IMR-90 (cell line): ENCODE measurements around the gene KIF1A. TPM values are rescaled to one million over a fixed set of nuclear protein-coding genes. Genes with fewer than 3 reads are reported as not detected.

Experiments
- ATAC-seq: fragments of 200-7000 bp; cut with Tn5 transposase; 2 replicates; pipeline ENCODE4 v1.9.1; 2020; ENCODE audit warnings: low read depth, mild to moderate bottlenecking, moderate library complexity
- BruUV-seq: library from RNA; stranded (reverse); fragments of 400-500 nt; replicated peaks from 2 replicates; lab custom pipeline; 2021; lab: Mats Ljungman, UMichigan
- CTCF ChIA-PET: fragments of 300-600 bp; formaldehyde crosslinking; extraction: SDS; loops from one replicate; lab custom pipeline; 2021; ENCODE audit warnings: antibody characterized with exemption; lab: Yijun Ruan, JAX
- POLR2A ChIA-PET: fragments of 300-600 bp; sonication (Branson Sonifier 250); formaldehyde crosslinking; loops from one replicate; lab custom pipeline; 2022; ENCODE audit warnings: antibody characterized with exemption; ENCODE audit not compliant: unreplicated experiment; lab: Charles Lee
- DNase-seq: peaks from one replicate; pipeline ENCODE4 v3.0.0; 2013
- H2AFZ ChIP-seq: replicated peaks from 2 replicates; pipeline ENCODE3; 2013; ENCODE audit warnings: low read length, mild to moderate bottlenecking; ENCODE audit not compliant: poor library complexity
- H2AK5ac ChIP-seq: 2 replicates; pipeline ENCODE4 v1.6.1; 2013; ENCODE audit warnings: low read depth, low read length, inconsistent platforms
- H2AK9ac ChIP-seq: replicated peaks from 2 replicates; pipeline ENCODE3; 2013; ENCODE audit warnings: mild to moderate bottlenecking, low read depth, low read length, moderate library complexity; ENCODE audit not compliant: poor library complexity
- H2BK120ac ChIP-seq: 2 replicates; pipeline ENCODE4 v1.6.1; 2013; ENCODE audit warnings: low read depth, low read length, inconsistent platforms
- H2BK15ac ChIP-seq: 3 replicates; pipeline ENCODE4 v1.6.1; 2013; ENCODE audit warnings: low read depth, low read length, inconsistent platforms
- H2BK20ac ChIP-seq: 2 replicates; pipeline ENCODE4 v1.6.1; 2013; ENCODE audit warnings: low read depth, mild to moderate bottlenecking, inconsistent platforms, low read length, moderate library complexity
- H2BK5ac ChIP-seq: 2 replicates; pipeline ENCODE4 v1.6.1; 2013; ENCODE audit warnings: mild to moderate bottlenecking, low read depth, low read length, inconsistent platforms; ENCODE audit not compliant: poor library complexity, severe bottlenecking
- H3K14ac ChIP-seq: replicated peaks from 2 replicates; pipeline ENCODE4 v1.6.1; 2013; ENCODE audit warnings: low read depth, low read length, inconsistent platforms
- H3K18ac ChIP-seq: 2 replicates; pipeline ENCODE4 v1.6.1; 2013; ENCODE audit warnings: low read depth, low read length, control low read depth
- H3K23ac ChIP-seq: 2 replicates; pipeline ENCODE4 v1.6.1; 2013; ENCODE audit warnings: low read depth, low read length, inconsistent platforms
- H3K27ac ChIP-seq: 2 replicates; pipeline ENCODE4 v1.5.1; 2013; ENCODE audit warnings: mild to moderate bottlenecking, control low read depth, low read length; ENCODE audit not compliant: insufficient read depth
- H3K27me3 ChIP-seq: 2 replicates; pipeline ENCODE4 v1.6.1; 2013; ENCODE audit warnings: low read length; ENCODE audit not compliant: control insufficient read depth, insufficient read depth
- H3K36me3 ChIP-seq: 2 replicates; pipeline ENCODE4 v1.6.1; 2013; ENCODE audit warnings: low read length, mixed read lengths; ENCODE audit not compliant: control insufficient read depth, insufficient read depth
- H3K4ac ChIP-seq: 2 replicates; pipeline ENCODE4 v1.6.1; 2013; ENCODE audit warnings: low read depth, low read length, inconsistent platforms
- H3K4me1 ChIP-seq: 2 replicates; pipeline ENCODE4 v1.6.1; 2013; ENCODE audit warnings: low read length, mixed read lengths; ENCODE audit not compliant: control insufficient read depth, insufficient read depth
- H3K4me2 ChIP-seq: 2 replicates; pipeline ENCODE4 v1.6.1; 2013; ENCODE audit warnings: low read depth, mild to moderate bottlenecking, control low read depth, low read length, moderate library complexity
- H3K4me3 ChIP-seq: 2 replicates; pipeline ENCODE4 v1.5.1; 2013; ENCODE audit warnings: low read depth, mild to moderate bottlenecking, control low read depth, low read length, moderate library complexity; ENCODE audit not compliant: insufficient read depth
- H3K56ac ChIP-seq: 2 replicates; pipeline ENCODE4 v1.6.1; 2013; ENCODE audit warnings: low read length, inconsistent platforms; ENCODE audit not compliant: insufficient read depth; ENCODE audit errors: extremely low read depth
- H3K79me1 ChIP-seq, 2 experiments: 2 replicates each; pipeline ENCODE4 v1.6.1; 2013; ENCODE audit warnings: low read length in 2 of 2, inconsistent platforms in 1 of 2, low read depth in 1 of 2
- H3K9ac ChIP-seq: 2 replicates; pipeline ENCODE4 v1.6.1; 2013; ENCODE audit warnings: low read depth, low read length, control low read depth
- H3K9me1 ChIP-seq: 2 replicates; pipeline ENCODE4 v1.6.1; 2013; ENCODE audit warnings: low read length, inconsistent platforms; ENCODE audit not compliant: insufficient read depth
- H3K9me3 ChIP-seq: 2 replicates; pipeline ENCODE4 v1.6.1; 2013; ENCODE audit warnings: low read length; ENCODE audit not compliant: control insufficient read depth, insufficient read depth
- H4K20me1 ChIP-seq: 2 replicates; pipeline ENCODE4 v1.6.1; 2013; ENCODE audit warnings: low read length, inconsistent platforms; ENCODE audit not compliant: insufficient read depth
- H4K5ac ChIP-seq: 2 replicates; pipeline ENCODE4 v1.6.1; 2013; ENCODE audit warnings: mild to moderate bottlenecking, low read depth, low read length, control low read depth
- H4K8ac ChIP-seq, 2 experiments: 2 replicates each; pipeline ENCODE4 v1.6.1; 2013; ENCODE audit warnings: low read depth in 2 of 2, low read length in 2 of 2, control low read depth in 1 of 2, inconsistent platforms in 1 of 2
- H4K91ac ChIP-seq: 2 replicates; pipeline ENCODE4 v1.6.1; 2013; ENCODE audit warnings: low read depth, low read length, inconsistent platforms; ENCODE audit not compliant: insufficient read depth
- ELK1 ChIP-seq: fragments of 150-350 bp; IDR thresholded peaks from 2 replicates; pipeline ENCODE4 v1.6.1; 2016; ENCODE audit warnings: low read depth, mild to moderate bottlenecking, low read length, moderate library complexity, borderline replicate concordance
- FOS ChIP-seq: fragments of 150-350 bp; IDR thresholded peaks from 2 replicates; pipeline ENCODE4 v1.6.1; 2016; ENCODE audit warnings: low read depth, low read length
- MXI1 ChIP-seq: IDR thresholded peaks from 2 replicates; pipeline ENCODE4 v1.6.1; 2012; ENCODE audit warnings: low read depth, mild to moderate bottlenecking, low read length, moderate library complexity, borderline replicate concordance
- NFE2L2 ChIP-seq: fragments of 150-350 bp; IDR thresholded peaks from 2 replicates; pipeline ENCODE4 v1.6.1; 2016; ENCODE audit warnings: low read depth, mild to moderate bottlenecking, low read length
- RAD21 ChIP-seq: IDR thresholded peaks from 2 replicates; pipeline ENCODE4 v1.6.1; 2012; ENCODE audit warnings: low read length, improper control_type of control experiment
- USF2 ChIP-seq: fragments of 150-350 bp; IDR thresholded peaks from 2 replicates; pipeline ENCODE4 v1.6.1; 2017; ENCODE audit warnings: mild to moderate bottlenecking, antibody characterized with exemption, low read length, low read depth
- WGBS, 2 experiments: methylation state at CpG; one replicate each; pipeline versions ENCODE4 v1.1.5 to v1.1.7; 2013; ENCODE audit warnings: missing lambda C conversion rate in 2 of 2; ENCODE audit not compliant: insufficient read length in 1 of 2; ENCODE audit errors: extremely low coverage in 2 of 2; 5-methylcytosine and 5-hydroxymethylcytosine counted together
- dilution Hi-C: fragments of 300-500 bp; cut with HindIII; formaldehyde crosslinking; loops from one replicate; pipeline ENCODE4 v1.14.3; 2018; ENCODE audit warnings: low sequenced_read_pairs; ENCODE audit not compliant: unreplicated experiment
- in situ Hi-C: fragments of 300-500 bp; cut with MboI; formaldehyde crosslinking; loops from 3 replicates; pipeline ENCODE4 v1.14.3; 2019; ENCODE audit warnings: low sequenced_read_pairs, inconsistent platforms, mixed read lengths
- intact Hi-C: fragments of 100-400 bp; cut with micrococcal nuclease; formaldehyde crosslinking; loops from 2 replicates; pipeline ENCODE4 v1.10.0; 2022
- polyA plus RNA-seq, 3 experiments: library from polyadenylated mRNA; depleted of rRNA; stranded (reverse); fragments of >200 nt; gene quantifications; 2 replicates each; pipeline ENCODE4 v1.2.3, GENCODE V29; 2012; ENCODE audit warnings: low replicate concordance in 1 of 3
- total RNA-seq: library from RNA; depleted of rRNA; stranded (reverse); fragments of >200 nt; gene quantifications from 2 replicates; pipeline ENCODE4 v1.2.3, GENCODE V29; 2012

KIF1A gene
- total and polyA plus RNA-seq, 2 of the 4 experiments (the other 2 are of a cell fraction) = under 0.01 TPM; not detected in 1

- 47% methylated on average over 3 of the region's 9 CpGs; no CpG with 5 or more reads in 1 of the 2 experiments for WGBS, 2 experiments
- no TSS peak for BruUV-seq
These were observed 108.7 kb downstream of the KIF1A start for GRCh38 chr2:240711296-240711695.

More at GRCh38 chr2:240711296-240711695, 108.7 kb downstream of the KIF1A start:
- Histone ChIP-seq H2BK120ac (no peak overlapping the region), H2BK15ac (no peak overlapping the region), H3K4ac (no peak overlapping the region), H3K18ac (no peak overlapping the region), H3K56ac (no peak overlapping the region), H3K9ac (no peak overlapping the region), H3K36me3 (no peaks in the 10 kb centered on the region), H3K4me3 (no peak overlapping the region), H4K5ac (no peak overlapping the region), H4K91ac (no peak overlapping the region), H2AK9ac (no peak overlapping the region), H2BK5ac (no peak overlapping the region), H3K27me3 (peaks cover 51% of the 10 kb centered on the region), H3K9me3 (no peaks in the 10 kb centered on the region), H4K8ac (no peak overlapping the region), H2AFZ (no peak overlapping the region), H3K23ac (no peak overlapping the region), H3K27ac (no peak overlapping the region), H3K4me2 (no peak overlapping the region), H3K14ac (no peak overlapping the region), H4K20me1 (no peaks in the 10 kb centered on the region), H3K4me1 (no peaks in the 10 kb centered on the region), H3K79me1 (no peaks in the 10 kb centered on the region), H2AK5ac (no peak overlapping the region), H2BK20ac (no peak overlapping the region), H3K9me1 (no peaks in the 10 kb centered on the region)
- TF ChIP-seq NFE2L2 (no peak), FOS (no peak), USF2 (no peak), ELK1 (no peak), RAD21 (no peak), MXI1 (no peak)
- CTCF ChIA-PET = no interaction called here
- ATAC-seq = no peak
- DNase-seq = no peak
- POLR2A ChIA-PET = no interaction called here
- dilution Hi-C loops (no loop called here), intact Hi-C loops (no loop called here), in situ Hi-C loops (no loop called here)
